GM18508 (cell line): ENCODE data around the gene UBE3C.

Source experiments
- ATAC-seq: cut with Tn5 transposase; IDR thresholded peaks from one replicate; pipeline ENCODE4 v1.9.1; 2021; ENCODE audit warnings: moderate number of reproducible peaks; ENCODE audit not compliant: insufficient read depth, unreplicated experiment

Gene UBE3C

GRCh38 chr7:157165987-157166386 is 27.3 kb downstream of the UBE3C start:
- no peak for ATAC-seq

GRCh38 chr7:157168571-157168970 is 29.8 kb downstream of the UBE3C start:
- ATAC-seq, result no peak

- no peak for ATAC-seq
These were observed 38.0 kb downstream of the UBE3C start for GRCh38 chr7:157176771-157177170.

GRCh38 chr7:157177333-157177982 is 38.7 kb downstream of the UBE3C start:
- no peak for ATAC-seq

GRCh38 chr7:157177983-157178381 is 39.3 kb downstream of the UBE3C start:
- ATAC-seq, result no peak

DNA sequence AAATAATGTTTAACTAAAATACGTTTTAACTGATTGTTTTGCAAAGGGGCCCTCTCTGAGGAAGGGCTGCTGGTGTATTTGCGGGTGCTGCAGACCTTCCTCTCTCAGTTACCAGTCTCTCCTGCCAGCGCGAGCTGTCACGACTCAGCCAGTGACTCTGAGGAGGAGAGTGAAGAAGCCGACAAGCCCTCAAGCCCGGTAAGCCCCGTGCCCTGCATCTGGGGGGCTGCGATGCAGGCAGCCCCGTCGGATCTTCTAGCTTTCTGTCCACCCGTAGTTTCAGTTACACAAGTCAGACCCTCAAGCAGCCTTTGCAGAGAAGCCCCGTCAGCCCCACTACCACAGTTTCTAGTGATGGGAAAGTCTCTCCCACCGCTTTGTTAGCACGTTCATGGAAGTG is 45.1 kb downstream of the UBE3C start:
- no peak for ATAC-seq

- no peak for ATAC-seq
These were observed 49.5 kb downstream of the UBE3C start for GRCh38 chr7:157188091-157188665.

- no peak for ATAC-seq
These were observed 50.7 kb downstream of the UBE3C start for GRCh38 chr7:157189405-157189804.

- no peak for ATAC-seq
These were observed 54.1 kb downstream of the UBE3C start for GRCh38 chr7:157192861-157193260.

- ATAC-seq, result no peak
These were observed 54.5 kb downstream of the UBE3C start for GRCh38 chr7:157193274-157193673.

- ATAC-seq, result no peak
These were observed 56.2 kb downstream of the UBE3C start for GRCh38 chr7:157194948-157195347.

DNA sequence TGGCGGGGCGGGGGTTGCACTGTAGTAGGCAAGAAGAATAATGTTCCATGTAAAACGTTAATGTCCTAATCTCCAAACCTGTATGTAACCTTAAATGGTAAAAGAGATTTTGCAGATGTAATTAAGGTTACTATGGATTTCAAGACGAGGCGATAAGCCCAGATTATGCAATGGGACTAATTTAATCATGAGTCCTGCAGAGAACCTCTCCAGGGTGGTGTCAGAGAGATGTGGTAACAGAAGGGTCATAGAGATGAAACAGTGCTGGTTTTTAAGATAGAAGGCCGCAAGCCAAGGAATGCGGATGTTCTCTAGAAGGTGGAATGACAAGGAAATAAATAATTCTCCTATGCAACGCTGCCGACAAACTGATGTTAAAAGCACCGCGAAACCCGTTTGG is 57.1 kb downstream of the UBE3C start:
- ATAC-seq, result no peak

DNA sequence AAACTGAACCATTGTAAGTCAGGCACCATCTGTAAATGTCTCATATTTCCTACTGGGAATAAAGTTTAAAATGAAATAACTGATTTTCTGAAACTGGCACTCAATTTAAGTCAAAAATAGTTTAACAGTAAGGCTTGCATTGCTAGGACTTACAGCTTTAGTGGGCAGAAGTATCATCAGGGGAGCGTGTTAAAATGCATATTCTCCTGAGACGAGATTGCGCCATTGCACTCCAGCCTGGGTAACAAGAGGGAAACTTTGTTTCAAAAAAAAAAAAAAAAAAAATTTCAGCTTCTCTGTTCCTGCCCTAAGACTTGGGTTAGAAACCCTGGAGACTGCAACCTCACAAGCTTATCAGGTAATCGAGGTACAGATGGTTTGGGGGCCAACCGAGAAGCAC is 65.4 kb downstream of the UBE3C start:
- no peak for ATAC-seq

DNA sequence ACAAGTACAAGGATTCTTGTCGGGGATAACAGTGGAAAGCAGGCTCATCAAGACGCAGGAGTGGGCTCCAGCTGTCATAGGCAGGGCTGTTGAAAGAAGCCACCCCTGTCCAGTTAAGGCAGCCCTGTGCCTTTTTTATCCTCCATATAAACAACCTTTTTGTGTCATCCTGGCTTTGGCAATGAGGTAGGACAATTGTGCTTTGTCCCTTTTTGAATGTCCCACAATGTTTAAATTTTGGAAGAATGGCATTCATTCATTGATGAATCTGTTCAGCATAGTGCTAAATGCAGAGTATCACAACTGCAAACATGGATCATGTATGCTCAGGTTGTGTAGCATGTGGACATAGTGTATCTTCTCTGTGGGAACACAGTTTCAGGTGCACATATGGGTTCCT is 66.7 kb downstream of the UBE3C start:
- no peak for ATAC-seq

GRCh38 chr7:157208571-157209413 is 70.1 kb downstream of the UBE3C start:
- ATAC-seq, result no peak

GRCh38 chr7:157210682-157211081 is 72.0 kb downstream of the UBE3C start:
- ATAC-seq, result no peak

DNA sequence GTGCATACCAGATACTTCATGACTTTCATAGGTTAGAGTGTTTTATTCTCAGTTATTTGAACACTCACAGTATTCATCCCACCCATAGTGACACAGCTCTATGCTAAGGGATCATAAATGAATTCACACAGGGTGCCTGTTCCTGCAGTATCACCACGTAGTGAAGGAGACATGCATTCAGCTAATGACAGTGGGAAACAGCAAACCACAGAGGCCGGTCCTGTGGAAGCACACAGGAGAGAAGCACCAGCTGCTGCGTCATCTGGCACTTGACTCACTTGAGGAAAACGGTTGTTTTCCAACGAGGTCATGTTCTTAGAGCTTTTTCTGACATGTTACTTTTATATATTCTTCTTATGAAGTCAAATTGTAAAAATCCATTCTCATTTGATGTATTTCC is 73.0 kb downstream of the UBE3C start:
- ATAC-seq, result no peak

DNA sequence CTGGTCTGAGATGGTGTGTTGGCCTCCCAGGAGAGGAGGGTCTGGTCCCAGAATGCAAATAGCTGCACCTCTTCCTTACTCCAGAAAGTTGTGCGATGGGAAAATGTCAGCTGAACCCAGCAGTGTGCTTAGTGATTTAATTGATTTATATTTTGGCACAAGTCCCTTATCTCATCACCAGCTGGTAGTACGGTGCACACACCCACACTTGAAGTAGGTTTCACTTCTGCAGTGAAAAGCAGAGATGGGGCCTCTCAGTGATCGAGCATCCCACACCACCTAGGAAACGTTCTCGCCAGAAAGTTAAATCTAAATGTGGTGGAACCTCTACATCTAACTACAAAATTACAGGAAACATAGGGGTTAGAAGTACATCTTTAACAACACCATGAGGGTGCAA is 80.4 kb downstream of the UBE3C start:
- no peak for ATAC-seq

DNA sequence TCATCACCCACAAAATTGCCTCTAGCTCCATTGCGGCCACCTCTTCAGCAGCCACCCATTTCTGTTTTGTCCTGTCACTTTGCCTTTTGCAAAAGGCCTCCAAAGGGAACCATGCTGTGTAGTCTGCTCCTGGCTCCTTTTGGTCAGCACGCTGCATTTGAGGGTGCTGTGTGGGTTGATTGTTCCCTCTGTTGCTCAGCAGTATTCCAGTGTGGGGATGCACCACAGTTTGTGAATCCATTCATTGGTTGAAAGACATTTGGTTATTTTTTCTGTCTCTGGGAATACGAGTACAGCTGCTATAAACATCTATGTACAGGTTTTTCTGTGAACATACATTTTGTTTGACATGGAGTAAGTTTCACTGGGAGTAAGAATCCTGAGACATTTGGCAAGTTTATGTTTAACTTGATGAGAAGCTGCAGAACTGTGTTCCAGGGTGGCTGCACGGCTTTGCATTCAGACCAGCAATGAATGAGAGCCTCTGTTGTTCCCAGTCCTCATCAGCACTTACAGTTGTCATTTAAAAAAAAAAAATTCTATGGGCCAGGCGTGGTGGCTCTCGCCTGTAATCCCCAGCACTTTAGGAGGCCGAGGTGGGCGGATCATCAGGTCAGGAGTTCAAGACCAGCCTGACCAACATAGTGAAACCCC is 82.3 kb downstream of the UBE3C start:
- ATAC-seq, result no peak

DNA sequence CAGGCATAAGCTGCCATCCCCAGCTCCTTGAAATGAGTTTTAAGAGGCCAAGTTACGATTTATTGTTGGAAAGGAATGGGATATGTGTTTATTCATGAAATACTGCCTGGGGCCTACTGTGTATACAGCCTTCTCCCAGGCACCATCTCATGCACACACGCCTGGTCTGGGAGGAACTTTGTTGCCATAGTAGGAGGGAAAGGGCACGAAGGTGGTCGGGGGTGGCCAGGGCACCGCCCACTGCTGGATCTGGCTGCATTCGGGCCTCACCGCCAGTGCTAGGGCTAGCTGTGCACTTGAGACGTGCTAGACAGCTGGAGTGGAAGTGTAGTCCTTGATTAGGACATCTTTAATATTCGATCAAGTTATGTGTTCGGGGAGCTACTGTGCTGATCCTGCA is 84.0 kb downstream of the UBE3C start:
- no peak for ATAC-seq

- no peak for ATAC-seq
These were observed 85.9 kb downstream of the UBE3C start for GRCh38 chr7:157224627-157225026.
